HG03342 (cell line): ENCODE data around the gene ADARB2.

Source experiments
- ATAC-seq: cut with Tn5 transposase; IDR thresholded peaks from one replicate; pipeline ENCODE4 v1.9.1; 2021; ENCODE audit warnings: mild to moderate bottlenecking, moderate library complexity; ENCODE audit not compliant: unreplicated experiment

Gene ADARB2

GRCh38 chr10:1155791-1156615 lies 581.3 kb downstream of the ADARB2 start:
- ATAC-seq = no peak

- ATAC-seq = no peak
Observed at GRCh38 chr10:1154531-1155295, 582.6 kb downstream of the ADARB2 start.

DNA sequence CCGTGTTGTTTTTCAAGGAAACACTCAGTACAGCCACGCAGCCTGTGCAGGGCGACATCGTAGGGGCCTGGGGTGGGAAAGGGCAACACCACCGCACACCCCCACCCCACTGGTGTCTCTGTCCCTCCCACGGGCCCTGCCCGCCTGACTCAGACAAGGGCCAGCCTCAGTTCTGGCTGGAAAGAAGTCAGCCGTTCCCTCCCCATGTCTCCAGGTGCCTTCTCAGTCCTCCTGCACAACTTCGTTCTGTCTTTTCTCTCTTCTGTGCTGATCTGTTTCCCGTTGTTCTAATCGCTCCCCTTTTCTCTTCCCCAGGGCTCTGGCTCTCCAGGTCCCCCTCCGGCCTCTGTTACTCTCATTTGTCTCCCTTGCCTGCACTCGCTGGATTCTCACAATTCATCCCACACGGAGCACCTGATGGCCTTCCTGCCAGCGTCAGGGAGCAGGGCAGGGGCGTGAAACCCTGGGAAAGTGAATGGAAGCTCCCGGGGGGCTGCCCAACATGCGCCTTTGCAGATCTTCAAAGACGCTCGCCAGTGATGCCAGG lies 583.4 kb downstream of the ADARB2 start:
- ATAC-seq = no peak

GRCh38 chr10:1153251-1153763 lies 584.0 kb downstream of the ADARB2 start:
- no peak for ATAC-seq

GRCh38 chr10:1152386-1153250 lies 584.7 kb downstream of the ADARB2 start:
- no peak for ATAC-seq

DNA sequence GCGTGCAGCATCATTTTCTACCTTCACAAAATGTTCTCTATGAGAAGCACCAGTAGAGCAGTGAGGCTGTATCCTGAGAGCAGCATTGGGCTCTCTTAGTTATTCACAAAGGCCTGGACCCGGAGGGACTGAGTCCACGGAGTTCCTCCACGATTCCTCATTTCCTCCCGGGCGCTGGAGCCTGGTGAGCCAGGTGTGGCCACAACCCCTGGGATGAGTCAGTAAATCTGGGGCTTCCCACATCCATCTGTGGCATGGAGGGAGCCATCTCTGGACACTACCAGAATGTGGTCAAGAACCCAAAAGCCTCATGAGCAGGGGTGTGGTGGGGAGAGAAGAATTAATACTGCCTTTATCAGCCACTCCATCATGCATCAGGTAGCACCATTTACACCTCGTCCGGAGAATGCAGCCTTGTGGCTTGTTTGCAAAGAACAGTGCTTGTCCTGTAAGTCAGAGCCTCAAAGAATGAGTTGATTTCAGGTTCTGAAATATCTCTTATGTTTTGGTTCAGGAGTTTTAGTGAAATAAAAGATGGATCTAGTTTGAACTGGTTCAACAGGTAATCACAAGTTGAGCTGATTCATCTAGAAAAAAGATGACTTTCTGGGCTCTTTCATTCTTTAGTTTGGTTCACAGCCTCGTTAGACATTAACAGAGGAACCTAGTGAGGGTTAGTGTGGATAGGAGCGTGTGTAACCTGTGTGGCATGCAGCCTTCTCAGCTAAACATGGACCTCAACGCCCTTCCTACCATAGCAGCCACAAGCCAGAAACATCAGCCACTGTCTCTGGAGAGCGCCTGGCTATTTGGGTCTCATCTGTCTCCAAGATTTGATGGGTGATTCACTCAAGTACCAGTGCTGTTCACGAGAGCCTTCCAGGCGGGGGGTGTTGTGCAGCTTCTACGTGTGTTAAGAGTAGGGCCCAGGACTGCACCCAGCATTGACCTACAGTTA lies 586.0 kb downstream of the ADARB2 start:
- ATAC-seq = no peak

GRCh38 chr10:1150638-1150955 lies 586.7 kb downstream of the ADARB2 start:
- no peak for ATAC-seq

DNA sequence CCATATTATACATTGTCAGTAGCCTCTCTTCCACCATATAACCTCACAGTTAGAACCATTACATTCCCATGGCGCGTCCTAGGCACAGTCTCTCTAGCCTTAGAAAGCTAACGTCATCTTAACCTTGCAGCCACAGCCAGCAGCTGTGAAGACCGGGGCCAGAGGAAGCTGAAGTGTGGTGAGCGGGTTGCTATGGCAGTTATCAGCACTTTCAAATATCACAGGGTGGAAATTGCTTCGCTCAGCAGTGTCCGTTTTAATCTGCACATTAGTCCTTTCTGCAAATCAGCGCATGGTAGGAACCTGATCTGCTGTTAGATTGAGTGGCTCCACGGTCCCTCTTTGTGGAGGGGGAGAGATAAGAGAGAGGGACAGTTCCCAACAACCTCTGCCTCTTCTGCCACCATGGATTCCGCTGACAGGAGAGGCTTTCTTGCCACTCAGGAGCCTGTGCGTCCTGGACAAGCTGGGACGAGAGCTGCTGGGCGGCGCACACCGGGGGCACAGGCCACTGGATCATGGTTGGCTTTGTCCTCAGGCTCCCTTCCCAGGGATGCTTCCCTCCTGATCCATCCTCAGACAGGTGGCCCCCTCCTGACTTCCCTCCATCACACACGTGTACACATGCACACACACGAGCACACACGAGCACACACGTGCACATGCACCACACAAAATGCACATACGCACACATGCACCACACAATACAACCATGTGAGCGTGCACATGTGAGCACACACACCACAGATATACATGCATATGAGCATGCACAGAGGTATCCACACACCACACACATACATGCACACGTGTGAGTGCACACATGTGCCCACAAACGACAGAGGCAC lies 587.3 kb downstream of the ADARB2 start:
- ATAC-seq = no peak

DNA sequence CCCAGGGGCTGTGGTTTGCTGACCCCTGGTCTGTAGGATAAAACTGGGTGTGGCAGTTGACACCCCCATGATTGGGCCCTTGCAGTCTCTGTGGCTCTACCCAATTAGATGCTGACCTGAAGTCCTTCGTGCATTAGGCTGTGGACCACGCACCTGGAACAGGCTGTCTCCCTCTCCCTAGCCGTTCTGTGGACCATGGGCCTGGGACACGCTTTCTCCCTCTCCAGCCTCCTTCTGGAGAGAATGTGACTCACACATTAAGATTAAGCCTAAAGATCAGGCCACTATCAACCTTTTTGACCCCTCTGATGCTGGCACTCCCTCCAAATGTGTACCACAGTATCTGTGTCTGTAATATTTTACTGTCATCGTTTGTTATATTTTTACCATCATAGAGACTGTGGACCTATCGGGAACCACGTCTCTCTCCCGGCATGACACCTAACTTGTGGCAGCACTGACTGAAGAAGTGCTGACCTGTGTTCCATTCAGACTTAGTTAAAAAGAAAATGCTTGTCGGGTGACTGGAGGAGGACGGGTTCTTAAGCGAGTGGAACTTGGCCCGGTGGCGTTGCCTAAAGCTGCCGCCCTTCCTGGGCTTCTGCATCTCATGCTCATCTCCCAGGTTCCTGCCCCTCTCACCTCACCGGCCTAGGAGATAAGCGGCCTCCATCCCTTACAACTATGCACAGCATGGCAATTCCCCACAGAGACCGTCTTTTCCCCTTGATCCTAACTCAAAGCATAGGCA lies 588.3 kb downstream of the ADARB2 start:
- ATAC-seq = no peak

DNA sequence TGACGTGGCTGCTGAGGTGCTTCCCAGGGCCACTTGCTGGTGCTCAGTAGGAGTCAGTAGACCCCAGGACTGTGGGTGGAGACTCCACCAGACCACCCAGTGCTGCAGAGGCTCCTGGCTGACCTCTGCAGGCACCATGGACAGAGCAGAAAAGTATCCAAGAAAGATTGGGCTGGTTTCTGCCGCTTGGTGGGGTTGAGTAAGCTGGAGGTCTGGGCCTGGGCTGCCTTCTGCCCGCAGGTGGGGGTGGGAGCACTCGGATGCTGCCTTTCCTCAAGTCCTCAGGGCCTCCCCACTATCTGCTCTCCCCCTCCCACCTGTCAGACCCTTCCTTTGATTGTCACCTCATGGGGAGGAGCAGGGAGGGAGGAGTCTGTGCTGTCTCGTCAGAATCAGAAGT lies 589.5 kb downstream of the ADARB2 start:
- no peak for ATAC-seq

DNA sequence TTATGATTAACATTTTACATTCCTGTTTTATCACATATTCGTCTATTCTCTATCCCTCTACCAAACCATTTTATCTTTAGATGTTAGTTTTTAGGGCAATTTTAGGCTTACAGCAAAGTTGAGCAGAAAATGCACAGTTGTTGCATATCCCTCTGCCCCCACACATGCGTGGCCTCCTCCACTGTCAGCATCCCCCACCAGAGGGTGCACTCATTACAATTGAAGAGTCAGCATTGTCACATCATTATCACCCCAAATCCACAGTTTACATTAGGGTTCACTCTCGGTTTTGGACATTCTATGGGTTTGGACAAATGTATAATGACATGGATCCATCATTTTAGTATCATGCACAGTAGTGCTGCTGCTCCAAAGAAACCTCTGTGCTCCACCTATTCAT lies 594.7 kb downstream of the ADARB2 start:
- no peak for ATAC-seq

DNA sequence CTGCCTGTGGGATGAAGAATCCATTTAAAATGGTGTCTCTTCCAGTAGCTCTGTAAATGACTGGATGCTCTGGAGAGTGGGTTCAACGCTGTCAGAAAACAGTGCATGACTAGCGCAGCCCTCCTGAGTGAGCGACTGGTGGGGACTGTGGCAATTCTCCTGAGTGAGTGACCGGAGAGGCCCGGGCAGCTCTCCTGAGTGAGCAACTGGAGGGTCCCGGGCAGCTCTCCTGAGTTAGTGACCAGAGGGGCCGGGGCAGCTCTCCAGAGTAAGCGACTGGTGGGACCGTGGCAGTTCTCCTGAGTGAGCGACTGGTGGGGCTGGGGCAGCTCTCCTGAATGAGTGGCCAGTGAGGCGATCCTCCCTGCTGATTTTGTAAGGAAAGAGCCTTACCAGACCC lies 595.6 kb downstream of the ADARB2 start:
- no peak for ATAC-seq

DNA sequence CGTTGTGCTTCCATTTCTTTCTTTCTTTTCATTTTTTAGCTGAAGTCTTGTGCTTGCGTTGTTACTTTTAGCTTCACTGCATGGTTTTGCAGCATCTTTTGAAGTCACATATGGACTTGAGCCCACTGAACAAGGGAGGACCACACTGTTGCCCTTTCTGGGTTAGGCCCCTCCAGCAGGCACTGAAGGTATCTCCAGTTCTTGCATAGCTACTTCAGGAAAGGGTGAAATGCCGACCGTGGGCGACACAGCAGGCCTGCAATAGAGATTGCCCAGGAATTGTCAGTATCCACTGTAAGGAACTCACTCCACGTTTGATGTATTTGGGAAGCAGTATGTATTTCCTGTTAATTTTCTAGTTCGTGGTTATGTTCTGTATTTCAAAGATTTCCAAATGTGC lies 596.1 kb downstream of the ADARB2 start:
- no peak for ATAC-seq

DNA sequence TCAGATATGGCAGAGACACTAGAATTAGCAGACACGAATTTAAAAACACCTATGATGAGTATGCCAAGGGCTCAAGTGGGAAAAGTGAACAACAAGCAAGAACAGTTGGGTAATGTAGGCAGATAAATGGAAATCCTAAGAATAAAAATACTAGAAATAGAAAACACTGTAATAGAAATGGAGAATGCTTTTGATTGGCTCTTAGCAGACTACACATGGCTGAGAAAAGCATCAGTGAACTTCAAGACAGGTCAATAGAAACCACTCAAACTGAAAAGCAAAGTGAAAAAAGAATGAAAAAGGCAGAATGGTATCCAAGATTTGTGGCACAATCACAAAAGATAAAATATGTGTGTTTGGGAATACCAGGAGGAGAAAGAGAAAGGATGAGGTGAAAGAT lies 598.8 kb downstream of the ADARB2 start:
- ATAC-seq = no peak

GRCh38 chr10:1137499-1138163 lies 599.7 kb downstream of the ADARB2 start:
- ATAC-seq = no peak

GRCh38 chr10:1136268-1136667 lies 601.1 kb downstream of the ADARB2 start:
- no peak for ATAC-seq

DNA sequence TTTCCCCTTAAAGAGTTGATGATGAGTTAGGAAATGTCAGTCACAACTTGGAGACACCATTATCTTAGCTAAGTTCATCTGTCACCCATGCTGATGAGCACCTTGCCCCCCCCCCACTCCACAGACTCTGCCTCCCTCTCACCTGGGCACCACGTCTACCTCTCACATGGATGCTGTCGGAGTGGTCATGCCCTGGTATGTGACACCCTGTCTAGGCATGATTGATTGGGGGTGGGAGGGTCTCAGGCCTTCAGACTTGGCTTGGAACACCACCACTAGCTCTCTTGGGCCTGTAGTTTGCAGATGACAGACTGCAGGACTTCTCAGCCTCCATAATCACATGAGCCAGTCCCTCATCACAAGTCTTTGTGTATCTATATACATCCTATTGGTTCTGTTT lies 603.2 kb downstream of the ADARB2 start:
- no peak for ATAC-seq
